ENCODE results near the gene METTL21A. TPM values are rescaled to one million over a fixed set of nuclear protein-coding genes. Genes with fewer than 3 reads are reported as not detected.

Gene METTL21A
- total and polyA plus RNA-seq, 9 of the 15 experiments (the other 6 are each of a cell fraction or from before 2014, with no cell fraction given) = 9.1 to 46.5 (median 37.4) TPM

- TF ChIP-seq, protein P1, sequence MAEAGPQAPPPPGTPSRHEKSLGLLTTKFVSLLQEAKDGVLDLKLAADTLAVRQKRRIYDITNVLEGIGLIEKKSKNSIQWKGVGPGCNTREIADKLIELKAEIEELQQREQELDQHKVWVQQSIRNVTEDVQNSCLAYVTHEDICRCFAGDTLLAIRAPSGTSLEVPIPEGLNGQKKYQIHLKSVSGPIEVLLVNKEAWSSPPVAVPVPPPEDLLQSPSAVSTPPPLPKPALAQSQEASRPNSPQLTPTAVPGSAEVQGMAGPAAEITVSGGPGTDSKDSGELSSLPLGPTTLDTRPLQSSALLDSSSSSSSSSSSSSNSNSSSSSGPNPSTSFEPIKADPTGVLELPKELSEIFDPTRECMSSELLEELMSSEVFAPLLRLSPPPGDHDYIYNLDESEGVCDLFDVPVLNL (CRISPR knock-in tag; IDR thresholded peaks at IDR 0.05; ENCODE audit: low read depth) = 0 out of 2 replicates have a peak, but pooled peaks have one; percentile 22
- TF ChIP-seq MEF2A (IDR thresholded peaks at IDR 0.05; ENCODE audit: control insufficient read depth, low read depth, low read length) (no peak), MEIS2 (IDR thresholded peaks at IDR 0.05; ENCODE audit: partially characterized antibody) (no peak), IFI16 (CRISPR knock-in tag; IDR thresholded peaks at IDR 0.05) (no peak), LEF1 (IDR thresholded peaks at IDR 0.05) (no peak), NELFE (IDR thresholded peaks at IDR 0.05; ENCODE audit: insufficient read depth, insufficient read length) (no peak), PHF20 (IDR thresholded peaks at IDR 0.05; ENCODE audit: partially characterized antibody) (no peak), C11orf30 (IDR thresholded peaks at IDR 0.05; ENCODE audit: low read depth) (no peak), SP1 (CRISPR knock-in tag; IDR thresholded peaks at IDR 0.05) (peak; percentile 78), NCOA6 (IDR thresholded peaks at IDR 0.05) (no peak), POLR2H (tag; IDR thresholded peaks at IDR 0.05; ENCODE audit: low read depth) (peak; percentile 59; the same call in 1 of the 2 replicates), ZZZ3 (IDR thresholded peaks at IDR 0.05) (no peak)
- TF ChIP-seq, protein P2, sequence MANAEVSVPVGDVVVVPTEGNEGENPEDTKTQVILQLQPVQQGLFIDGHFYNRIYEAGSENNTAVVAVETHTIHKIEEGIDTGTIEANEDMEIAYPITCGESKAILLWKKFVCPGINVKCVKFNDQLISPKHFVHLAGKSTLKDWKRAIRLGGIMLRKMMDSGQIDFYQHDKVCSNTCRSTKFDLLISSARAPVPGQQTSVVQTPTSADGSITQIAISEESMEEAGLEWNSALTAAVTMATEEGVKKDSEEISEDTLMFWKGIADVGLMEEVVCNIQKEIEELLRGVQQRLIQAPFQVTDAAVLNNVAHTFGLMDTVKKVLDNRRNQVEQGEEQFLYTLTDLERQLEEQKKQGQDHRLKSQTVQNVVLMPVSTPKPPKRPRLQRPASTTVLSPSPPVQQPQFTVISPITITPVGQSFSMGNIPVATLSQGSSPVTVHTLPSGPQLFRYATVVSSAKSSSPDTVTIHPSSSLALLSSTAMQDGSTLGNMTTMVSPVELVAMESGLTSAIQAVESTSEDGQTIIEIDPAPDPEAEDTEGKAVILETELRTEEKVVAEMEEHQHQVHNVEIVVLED (CRISPR knock-in tag; IDR thresholded peaks at IDR 0.05) = peak; percentile 58; the same call in 1 of the 2 replicates
- TF ChIP-seq, protein P3, sequence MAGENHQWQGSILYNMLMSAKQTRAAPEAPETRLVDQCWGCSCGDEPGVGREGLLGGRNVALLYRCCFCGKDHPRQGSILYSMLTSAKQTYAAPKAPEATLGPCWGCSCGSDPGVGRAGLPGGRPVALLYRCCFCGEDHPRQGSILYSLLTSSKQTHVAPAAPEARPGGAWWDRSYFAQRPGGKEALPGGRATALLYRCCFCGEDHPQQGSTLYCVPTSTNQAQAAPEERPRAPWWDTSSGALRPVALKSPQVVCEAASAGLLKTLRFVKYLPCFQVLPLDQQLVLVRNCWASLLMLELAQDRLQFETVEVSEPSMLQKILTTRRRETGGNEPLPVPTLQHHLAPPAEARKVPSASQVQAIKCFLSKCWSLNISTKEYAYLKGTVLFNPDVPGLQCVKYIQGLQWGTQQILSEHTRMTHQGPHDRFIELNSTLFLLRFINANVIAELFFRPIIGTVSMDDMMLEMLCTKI (IDR thresholded peaks at IDR 0.05; ENCODE audit: partially characterized antibody) = no peak
- TF ChIP-seq, protein P4, sequence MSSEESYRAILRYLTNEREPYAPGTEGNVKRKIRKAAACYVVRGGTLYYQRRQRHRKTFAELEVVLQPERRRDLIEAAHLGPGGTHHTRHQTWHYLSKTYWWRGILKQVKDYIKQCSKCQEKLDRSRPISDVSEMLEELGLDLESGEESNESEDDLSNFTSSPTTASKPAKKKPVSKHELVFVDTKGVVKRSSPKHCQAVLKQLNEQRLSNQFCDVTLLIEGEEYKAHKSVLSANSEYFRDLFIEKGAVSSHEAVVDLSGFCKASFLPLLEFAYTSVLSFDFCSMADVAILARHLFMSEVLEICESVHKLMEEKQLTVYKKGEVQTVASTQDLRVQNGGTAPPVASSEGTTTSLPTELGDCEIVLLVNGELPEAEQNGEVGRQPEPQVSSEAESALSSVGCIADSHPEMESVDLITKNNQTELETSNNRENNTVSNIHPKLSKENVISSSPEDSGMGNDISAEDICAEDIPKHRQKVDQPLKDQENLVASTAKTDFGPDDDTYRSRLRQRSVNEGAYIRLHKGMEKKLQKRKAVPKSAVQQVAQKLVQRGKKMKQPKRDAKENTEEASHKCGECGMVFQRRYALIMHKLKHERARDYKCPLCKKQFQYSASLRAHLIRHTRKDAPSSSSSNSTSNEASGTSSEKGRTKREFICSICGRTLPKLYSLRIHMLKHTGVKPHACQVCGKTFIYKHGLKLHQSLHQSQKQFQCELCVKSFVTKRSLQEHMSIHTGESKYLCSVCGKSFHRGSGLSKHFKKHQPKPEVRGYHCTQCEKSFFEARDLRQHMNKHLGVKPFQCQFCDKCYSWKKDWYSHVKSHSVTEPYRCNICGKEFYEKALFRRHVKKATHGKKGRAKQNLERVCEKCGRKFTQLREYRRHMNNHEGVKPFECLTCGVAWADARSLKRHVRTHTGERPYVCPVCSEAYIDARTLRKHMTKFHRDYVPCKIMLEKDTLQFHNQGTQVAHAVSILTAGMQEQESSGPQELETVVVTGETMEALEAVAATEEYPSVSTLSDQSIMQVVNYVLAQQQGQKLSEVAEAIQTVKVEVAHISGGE (CRISPR knock-in tag; IDR thresholded peaks at IDR 0.05) = peak; percentile 33 to 93 (median 72); a peak in 5 of 6 replicates
- TF ChIP-seq, protein P5, sequence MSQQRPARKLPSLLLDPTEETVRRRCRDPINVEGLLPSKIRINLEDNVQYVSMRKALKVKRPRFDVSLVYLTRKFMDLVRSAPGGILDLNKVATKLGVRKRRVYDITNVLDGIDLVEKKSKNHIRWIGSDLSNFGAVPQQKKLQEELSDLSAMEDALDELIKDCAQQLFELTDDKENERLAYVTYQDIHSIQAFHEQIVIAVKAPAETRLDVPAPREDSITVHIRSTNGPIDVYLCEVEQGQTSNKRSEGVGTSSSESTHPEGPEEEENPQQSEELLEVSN (IDR thresholded peaks at IDR 0.05; ENCODE audit: borderline replicate concordance in 1 of 2, extremely low read depth in 1 of 2, insufficient read depth in 1 of 2, insufficient read length in 1 of 2, low read depth in 1 of 2, low read length in 1 of 2, poor library complexity in 1 of 2, severe bottlenecking in 1 of 2) = peak; percentile 48 to 76
Measured at GRCh38 chr2:207625014-207625907, at the start of gene METTL21A (continued).

Measured in K562 (cell line).